Middle frontal gyrus (tissue), 1 donor: ENCODE measurements around the gene WIF1.

Experiments
- DNase-seq: peaks from one replicate; pipeline ENCODE4 v3.0.0-alpha.2; 2015; ENCODE audit warnings: low spot score; ENCODE audit errors: extremely low spot score

WIF1 gene

DNA sequence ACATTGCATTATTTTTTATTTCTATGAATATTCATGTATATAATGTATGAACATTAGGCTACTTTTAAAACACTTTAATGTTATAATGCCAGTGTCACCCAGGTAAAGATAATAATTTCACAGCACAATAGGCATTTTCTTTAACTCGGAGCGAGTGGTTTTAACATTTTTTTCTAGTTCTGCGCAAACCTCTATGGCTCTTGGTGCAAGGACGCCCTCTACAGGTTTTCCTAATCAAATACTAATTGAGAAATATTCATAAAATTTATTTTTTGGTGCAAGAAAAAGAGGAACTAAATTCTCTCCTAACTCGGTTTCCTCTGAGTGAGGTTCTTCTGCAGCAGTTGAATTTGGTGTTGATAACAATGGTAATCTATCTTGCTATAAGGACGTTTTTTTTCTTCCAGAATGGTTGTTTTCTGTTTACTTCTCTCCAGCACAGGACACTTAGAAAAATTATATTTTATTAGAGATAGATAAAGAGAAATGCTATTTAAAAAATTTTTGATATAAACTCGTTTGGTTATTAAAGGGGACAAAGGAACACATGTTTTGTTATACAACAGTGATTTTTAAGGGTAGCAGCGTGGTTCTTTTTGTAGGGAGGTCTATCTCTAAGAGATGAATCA lies 2.4 kb upstream of the WIF1 start:
- peak; percentile 23 for DNase-seq

DNA sequence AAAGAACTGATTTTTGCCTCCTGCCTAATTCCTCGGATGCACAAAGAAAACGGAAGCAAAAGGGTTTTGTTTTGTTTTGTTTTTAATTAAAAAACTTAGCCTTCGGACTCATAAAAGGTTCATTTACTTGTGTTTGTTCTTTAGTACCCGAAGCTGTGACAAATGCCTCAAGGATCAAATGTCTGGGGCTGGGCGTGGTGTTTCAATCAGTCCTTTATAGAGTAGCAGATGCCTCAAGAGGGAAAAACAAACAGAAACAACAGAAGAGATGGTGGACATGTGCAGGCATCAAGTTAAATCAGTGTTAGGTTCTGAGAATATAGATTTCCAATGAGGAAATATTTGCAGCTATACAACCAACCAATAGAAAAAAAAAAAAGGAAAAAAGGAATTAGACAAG lies 1.6 kb upstream of the WIF1 start:
- no peak for DNase-seq

DNA sequence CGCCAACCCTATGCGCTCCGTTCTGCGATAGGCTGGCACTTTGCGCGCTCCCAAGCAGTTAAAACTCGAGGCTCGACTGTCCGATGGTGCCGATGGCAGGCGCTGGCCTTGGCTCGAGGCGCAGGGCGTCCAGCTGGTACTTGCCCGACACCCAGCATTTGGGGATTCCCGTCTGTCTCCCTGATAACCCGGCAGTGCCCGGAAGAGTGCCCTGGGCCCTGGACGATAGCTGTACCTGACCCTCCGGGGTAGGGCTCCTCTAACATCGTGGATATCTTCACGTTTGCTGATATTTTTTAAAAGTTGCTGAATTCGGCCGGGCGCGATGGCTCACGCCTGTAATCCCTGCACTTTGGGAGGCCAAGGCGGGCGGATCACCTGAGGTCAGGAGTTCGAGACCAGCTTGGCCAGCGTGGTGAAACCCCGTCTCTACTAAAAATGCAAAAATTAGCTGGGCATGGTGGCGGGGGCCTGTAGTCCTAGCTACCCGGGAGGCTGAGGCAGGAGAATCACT lies 908 bp upstream of the WIF1 start:
- DNase-seq = no peak

DNA sequence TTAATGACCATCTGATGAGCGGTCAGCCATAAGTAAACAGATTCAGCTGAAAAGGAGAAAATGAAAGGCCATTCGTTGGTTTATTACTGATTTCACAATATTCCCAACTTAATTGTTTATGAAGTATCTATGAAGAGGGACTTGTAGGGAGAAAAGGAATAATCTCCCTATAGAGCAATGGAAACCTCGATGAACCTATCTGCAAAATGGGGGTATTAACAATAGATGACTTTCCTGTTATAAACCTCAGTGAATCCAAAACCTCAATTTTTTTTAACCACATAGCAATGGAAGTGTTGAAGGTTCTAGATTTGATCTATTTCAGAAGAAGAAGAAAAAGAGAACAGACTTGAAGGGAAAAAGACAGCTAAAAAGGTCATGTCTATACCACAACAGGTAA lies 2.0 kb downstream of the WIF1 start:
- DNase-seq = no peak

DNA sequence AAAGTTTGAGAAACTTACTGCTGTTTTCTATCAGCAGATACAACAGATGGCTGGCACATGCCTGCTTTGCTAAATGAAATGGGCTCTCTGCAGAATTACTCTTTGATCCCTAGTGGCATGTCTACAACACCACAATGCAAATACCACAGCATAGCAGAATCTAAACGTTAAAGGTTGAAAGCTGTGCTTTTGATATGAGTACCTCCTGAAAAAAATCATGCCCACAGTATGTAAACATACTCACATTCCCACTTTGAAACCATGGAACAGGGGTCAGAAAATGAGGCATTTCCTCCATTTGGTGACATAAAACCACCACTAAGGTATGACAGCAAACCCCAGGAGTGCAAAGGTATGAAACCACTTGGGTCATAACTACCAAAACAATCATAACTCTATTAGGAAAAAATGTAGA lies 7.5 kb downstream of the WIF1 start:
- no peak for DNase-seq

DNA sequence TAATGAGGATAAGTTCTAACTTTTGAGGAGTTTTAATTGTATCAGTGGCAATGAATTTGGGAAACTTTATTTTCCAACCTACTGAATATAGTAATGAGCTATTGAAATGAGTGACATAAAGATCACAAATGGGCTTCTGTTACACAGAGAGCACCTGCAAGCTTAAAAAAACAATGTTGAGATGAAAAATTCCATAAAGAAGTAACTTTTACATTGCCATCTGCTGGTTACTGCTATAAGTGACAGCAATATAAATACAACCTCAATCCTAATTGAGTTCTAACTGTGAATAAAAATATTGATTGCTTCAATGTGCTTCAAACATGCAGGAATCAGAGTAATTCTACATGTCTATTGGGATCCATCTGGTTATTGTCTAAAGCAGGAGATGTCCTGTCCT lies 14.2 kb downstream of the WIF1 start:
- DNase-seq = no peak

DNA sequence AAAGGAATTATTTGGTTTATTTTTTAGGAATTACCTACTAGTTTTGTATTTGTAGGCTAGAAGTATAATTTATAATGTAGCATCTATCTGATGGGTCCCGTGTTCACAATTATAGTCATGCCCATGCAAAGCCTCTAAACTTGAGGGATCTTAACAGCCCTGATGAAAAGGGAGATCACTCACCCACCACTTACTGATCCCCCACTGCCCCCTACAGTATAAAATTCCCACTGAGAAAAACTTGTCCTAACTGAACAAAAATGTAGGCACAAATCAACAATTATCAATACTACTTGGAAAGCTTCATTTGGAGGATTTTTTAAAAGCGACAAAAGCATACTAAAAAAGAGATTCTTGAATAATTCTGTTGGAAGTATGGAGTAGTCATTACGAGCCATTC lies 21.0 kb downstream of the WIF1 start:
- DNase-seq = no peak

DNA sequence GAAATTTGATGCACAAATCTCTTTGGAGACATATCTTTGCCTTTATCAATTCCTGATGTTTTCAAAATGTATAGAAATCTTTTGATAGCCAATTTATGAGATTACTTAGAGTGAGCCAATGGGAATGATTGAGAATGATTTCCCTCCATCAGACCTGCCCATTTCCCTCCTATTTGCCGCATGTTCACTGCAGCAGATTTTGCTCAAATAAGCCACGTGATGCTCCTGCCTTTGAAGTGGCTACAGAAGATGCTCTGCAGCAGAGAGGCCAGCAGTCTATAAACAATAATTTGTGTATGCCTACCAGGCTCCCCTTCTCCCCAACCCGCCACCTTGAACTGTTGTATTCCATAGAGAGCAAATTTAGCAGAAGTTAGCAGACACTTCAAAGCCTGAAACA lies 21.9 kb downstream of the WIF1 start:
- DNase-seq = no peak

DNA sequence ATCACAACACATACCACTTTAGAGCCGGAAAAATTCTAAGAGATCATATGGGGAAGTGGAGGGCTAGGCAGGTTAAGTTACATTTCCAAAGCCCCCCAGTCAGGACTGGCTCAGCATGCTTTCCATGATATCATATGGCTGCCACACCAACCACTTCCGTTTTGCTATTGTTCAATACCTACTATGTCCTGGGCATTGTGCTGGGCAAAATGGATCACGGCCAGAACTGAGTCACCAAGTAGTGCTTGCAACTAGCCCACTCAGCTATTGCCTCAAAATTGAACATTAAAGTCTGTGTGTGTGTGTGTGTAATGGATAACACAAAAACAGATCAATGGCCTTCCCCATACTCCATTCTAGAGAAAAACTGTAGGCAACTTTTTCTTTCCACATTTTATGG lies 22.7 kb downstream of the WIF1 start:
- no peak for DNase-seq

DNA sequence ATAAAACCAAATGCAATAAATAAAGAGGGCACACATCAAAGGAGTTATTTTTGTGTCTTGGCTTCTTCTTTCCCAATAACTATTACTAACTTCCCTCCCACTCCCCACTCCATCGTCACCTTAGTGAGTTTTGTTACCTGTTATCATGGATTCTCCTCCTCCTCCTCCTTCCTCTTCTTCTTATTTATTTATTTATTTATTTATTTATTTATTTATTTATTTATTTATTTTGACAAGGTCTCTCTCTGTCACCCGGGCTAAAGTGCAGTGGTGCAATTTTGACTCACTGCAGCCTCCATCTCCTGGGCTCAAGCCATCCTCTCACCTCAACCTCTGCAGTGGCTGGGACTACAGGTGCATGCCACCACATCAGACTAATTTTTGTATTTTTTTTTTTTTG lies 26.4 kb downstream of the WIF1 start:
- no peak for DNase-seq

DNA sequence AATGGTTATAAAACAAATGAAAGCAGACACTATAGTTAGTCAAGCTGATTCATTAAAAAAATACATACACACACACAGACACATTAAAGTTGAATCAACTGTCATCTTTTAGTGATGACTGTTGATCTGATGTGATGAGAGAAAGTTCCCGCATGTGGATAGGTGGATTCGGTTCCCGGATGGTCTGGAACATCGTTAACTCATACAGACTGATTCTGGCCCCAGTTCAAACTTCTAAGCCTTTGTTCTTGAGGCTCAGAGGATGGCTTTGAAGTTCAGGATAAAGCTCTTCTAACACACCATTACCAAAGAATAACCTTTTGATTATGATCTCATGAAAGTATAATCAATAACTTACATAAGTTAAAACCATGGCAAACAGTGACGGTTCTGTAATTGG lies 27.5 kb downstream of the WIF1 start:
- DNase-seq = no peak

DNA sequence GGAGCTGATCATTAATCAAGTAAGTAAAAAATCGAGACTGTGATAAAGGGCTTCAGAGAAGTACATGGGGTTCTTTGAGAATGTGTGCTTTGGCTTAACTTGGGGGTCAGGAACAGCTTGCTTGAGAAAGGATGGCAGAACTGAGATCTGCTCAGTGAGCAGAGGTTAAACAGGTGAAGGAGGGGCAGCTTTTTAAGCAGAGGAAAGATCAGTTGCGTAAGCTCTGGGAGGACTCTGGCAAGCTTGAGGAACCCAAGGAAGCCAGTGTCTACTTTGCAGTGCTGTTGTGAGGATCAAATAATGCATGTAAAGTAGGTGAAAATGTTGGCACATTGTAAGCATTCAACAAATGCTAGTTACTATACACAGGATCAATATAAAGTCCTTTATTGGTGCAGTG lies 30.6 kb downstream of the WIF1 start:
- DNase-seq = no peak

DNA sequence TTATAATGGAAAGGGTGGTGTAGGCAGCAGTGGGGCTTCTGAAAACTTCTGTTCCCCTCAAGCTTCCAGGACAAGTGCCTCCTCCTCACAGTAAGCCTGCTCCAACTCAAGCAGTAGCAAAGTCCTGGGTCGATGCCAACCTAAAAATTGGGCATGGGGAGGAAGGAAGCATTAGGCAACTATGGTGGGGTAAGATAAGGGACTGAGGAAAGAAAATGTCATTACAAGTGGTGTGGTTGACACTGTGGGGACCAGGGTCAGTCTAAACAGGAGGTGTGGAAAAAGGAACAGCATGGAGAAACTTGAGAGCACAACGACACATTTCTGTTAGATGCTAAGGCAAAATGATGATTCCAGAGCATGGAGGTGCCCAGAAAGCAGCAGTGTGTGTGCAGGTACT lies 34.9 kb downstream of the WIF1 start:
- no peak for DNase-seq

DNA sequence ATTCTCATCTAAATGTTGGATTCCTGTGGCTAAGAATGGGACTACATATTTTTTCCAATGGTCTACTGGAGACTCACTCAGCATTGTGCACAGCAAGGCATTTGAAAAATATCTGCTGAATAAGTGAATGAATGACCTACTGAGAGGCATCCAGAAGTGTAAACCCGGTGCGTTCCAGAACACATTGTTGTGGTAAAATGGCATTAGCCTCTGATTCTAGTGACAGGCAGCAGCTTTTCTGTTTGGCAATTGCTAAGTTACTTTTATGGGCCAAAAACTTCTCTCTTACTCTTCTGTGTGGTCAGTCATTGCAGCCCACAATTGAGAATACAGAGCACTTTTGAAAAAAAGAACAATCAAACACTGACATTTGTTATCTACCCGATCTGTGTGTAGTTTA lies 36.5 kb downstream of the WIF1 start:
- DNase-seq = no peak

DNA sequence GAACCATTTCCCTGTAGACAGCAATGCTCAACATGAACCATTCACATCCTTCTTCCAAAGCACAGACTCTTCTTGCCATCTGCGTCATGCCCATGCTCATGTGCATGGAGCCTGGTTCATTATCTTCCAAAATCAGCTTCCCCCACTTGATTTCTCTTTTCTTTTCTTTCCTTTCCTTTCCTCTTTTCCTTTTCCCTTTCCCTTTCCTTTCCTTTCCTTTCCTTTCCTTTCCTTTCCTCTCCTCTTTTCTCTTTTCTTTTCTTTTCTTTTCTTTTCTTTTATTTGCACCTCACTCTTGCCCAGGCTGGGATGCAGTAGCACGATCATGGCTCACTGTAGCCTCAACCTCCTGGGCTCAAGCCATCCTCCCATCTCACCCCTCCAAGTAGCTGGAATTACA lies 37.5 kb downstream of the WIF1 start:
- DNase-seq = no peak

DNA sequence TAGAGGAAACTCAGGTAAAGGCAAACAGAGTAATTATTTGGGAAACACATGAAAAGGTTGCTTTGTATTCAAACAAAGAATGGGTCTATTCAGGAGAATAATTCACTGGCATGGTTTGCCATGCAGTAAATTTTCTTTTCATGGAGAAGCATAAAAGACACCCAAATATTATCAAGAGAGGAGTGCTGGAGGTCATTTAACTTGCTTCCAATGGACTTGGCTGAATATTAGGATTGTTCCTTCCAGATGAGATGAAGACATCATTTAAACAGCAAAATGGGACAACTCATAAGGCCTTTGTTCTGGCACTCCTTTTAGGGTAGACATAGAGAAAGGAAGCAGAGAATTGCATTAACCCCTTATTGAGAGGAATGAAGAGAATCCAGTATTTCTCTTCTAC lies 38.7 kb downstream of the WIF1 start:
- DNase-seq = no peak

DNA sequence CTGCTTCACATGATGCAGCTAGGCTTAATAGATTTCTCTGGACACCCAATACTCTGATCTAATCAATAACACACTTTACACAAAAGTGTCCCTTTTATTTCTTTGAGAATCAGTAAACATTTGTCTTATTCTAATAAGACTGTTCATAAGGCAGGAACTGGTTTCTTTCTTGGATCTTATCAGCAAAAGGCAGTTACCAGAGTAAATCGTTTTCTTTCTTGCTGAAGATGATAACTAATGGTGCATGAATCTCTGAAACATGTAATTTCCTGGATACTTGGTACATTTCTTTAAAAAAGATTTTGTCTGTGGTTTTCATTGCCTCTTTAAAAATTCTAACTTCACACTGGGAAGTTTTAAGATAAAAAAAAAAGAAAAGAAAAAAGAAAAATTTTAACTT lies 39.6 kb downstream of the WIF1 start:
- no peak for DNase-seq

DNA sequence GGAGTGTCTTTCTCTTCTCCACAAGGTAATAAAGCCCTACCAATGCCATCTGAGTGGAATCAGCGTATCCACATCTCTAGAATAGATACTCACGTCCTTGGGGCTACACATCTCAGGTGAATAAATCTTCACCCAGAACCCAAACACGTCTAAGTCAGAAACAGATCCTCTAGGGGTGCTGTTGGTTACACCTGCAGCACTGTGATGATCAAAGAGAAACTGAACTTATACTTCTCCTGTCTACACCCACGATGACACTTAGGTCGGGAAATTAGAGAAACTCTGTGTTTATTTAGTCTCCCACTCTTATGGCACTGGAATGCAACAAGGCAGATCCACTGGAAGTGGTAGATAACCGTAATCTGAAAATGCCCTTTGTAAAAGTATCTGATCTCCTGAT lies 46.2 kb downstream of the WIF1 start:
- no peak for DNase-seq

DNA sequence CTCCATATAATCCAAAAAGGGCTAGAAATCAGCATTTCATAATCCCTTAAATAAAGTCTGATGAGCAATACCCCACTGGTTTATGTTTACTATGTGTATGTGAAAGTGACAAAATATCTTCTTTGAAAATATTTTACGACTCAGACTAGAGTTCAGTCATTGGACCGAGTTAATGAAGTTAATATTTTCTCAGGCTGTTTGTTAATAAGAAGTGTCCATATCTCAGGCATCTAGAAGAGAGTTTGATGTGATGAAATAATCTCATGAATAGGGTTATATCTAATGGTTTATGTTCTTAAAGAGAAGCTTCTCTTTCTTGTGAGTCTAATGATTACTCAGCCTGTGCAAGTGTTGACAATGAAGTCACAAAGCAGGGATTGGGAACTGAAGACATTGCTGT lies 51.8 kb downstream of the WIF1 start:
- DNase-seq = no peak

DNA sequence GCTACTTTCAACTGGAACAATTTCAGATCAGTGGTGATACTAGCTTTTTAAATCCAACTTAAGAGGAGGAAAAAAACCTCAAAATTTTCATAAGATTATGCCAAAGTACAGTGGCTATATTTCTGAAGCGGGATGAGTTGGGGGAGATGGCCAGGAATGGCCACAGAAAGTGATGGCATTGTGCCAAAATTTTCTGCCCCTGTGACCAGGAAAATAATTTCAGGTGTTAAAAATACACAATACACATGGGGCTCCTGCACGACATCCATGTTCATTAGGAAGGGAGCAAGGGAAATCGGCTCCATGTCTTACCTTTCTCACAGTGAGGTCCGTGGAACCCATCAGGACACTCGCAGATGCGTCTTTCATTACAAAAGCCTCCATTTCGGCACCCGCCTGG lies 53.7 kb downstream of the WIF1 start:
- no peak for DNase-seq

DNA sequence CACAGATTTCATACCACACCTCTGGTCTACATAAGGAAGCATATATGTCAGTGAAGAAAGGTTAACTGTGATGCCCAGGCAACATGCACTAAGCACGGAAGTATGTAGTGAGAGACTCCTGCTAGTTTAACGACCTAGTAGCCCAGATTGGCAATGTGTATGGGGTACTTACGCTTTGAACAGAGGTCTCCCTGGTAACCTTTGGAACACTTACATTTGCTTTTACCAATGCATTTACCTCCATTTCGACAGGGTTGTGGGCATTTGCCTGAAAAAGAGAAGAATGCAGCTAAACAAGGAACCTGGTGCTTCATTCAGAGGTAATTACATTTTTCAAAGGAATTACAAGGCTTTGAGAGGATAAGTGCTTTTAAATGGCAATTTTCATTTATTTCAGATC lies 65.2 kb downstream of the WIF1 start:
- DNase-seq = no peak

DNA sequence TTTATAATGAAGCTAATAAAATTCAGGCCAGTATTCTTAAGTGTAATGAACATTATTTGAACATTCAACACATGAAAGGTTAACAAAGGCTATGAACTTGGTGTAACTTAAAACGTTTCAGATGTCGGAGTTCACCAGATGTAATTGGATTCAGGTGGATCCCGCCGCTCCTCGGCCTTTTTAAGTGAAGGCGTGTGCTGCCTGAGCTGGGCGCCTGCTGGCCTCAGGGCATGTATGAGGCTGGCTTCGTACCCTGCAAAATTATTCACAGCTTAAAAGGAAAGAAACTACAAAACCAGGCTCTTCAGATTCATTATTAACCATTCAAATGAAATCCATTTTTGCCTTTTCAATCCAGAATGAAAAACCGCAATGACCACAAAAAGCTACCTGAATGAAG lies 69.9 kb downstream of the WIF1 start:
- DNase-seq = no peak

DNA sequence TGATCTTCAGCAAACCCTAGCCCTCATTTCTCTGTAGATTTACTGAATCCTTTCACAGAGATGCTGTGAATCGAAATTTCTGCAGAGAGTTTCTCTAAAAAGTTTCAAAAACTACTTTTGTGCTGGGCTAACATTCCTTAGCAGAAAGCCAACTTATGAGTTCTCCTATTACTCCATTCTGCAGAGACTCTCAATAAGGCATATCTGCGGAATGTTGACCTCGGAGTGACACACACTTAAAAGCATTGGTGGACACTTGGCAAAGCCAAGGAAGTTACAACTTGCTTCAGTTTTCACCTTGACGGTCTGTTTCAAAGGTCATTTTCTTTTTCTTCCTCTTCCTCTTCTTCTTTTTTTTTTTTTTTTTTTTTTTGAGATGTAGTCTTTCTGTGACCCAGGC lies 75.8 kb downstream of the WIF1 start:
- DNase-seq = no peak

DNA sequence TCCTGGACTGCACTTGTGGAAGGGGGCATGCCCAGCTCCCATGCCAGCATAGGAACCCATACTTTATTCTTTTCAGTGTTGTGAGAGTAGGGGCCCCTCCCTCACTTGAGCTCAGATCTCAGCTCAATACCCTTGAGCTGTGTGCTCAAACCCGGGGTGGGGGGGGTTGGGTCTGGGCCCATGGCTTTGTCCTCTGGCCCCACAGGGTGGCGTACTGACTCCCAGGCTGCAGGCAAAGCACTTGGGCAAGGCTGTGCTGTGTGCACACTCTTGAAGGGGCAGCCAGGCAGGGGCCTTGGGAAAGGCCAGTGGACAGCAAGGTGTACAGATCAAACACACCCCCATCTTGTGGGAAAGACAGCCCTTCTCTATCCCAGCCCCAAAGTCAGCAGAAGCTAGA lies 81.8 kb downstream of the WIF1 start:
- no peak for DNase-seq
